ENCODE results near the gene VSTM2L.
"Not testable (repeated sequence)": the region's sequence is repeated elsewhere in the genome, so short reads cannot be mapped to it uniquely, and the experiment has no call there.

Gene VSTM2L

GRCh38 chr20:37902504-37903313 is at the start of gene VSTM2L:
VSTM2L (plus strand) TSS chr20:37903127; CDS start chr20:37903351, 224 bp downstream.
- DNase-seq = peak; percentile 72

- no peak for DNase-seq
Measured at GRCh38 chr20:37853823-37854375, 49.0 kb upstream of the VSTM2L start.

- not testable (repeated sequence) for DNase-seq
Measured at GRCh38 chr20:37856034-37856433, 46.9 kb upstream of the VSTM2L start.

GRCh38 chr20:37856932-37857660 is 45.8 kb upstream of the VSTM2L start:
- DNase-seq = no peak

- DNase-seq = no peak
Measured at GRCh38 chr20:37859406-37860171, 43.3 kb upstream of the VSTM2L start.

- DNase-seq = no peak
Measured at GRCh38 chr20:37863289-37863688, 39.6 kb upstream of the VSTM2L start.

GRCh38 chr20:37864298-37864697 is 38.6 kb upstream of the VSTM2L start:
- no peak for DNase-seq

GRCh38 chr20:37866051-37866450 is 36.9 kb upstream of the VSTM2L start:
- DNase-seq = no peak

- DNase-seq = no peak
Measured at GRCh38 chr20:37867289-37868195, 35.4 kb upstream of the VSTM2L start.

- no peak for DNase-seq
Measured at GRCh38 chr20:37868851-37869333, 34.0 kb upstream of the VSTM2L start.

- DNase-seq = no peak
Measured at GRCh38 chr20:37869334-37869861, 33.5 kb upstream of the VSTM2L start.

- no peak for DNase-seq
Measured at GRCh38 chr20:37870294-37870693, 32.6 kb upstream of the VSTM2L start.

- no peak for DNase-seq
Measured at GRCh38 chr20:37871751-37872150, 31.2 kb upstream of the VSTM2L start.

GRCh38 chr20:37872161-37872560 is 30.8 kb upstream of the VSTM2L start:
- no peak for DNase-seq

GRCh38 chr20:37873884-37874283 is 29.0 kb upstream of the VSTM2L start:
- DNase-seq = no peak

- DNase-seq = no peak
Measured at GRCh38 chr20:37875460-37876175, 27.3 kb upstream of the VSTM2L start.

GRCh38 chr20:37876863-37877262 is 26.1 kb upstream of the VSTM2L start:
- DNase-seq = no peak

GRCh38 chr20:37877832-37878772 is 24.8 kb upstream of the VSTM2L start:
- no peak for DNase-seq

GRCh38 chr20:37878835-37879599 is 23.9 kb upstream of the VSTM2L start:
- no peak for DNase-seq
